AG04449 (cell line): Measurements from ENCODE around the gene NCK1.

Source experiments
- CTCF ChIA-PET: fragments of 350-600 bp; formaldehyde crosslinking; extraction: SDS; loops from one replicate; lab custom pipeline; 2021; ENCODE audit warnings: antibody characterized with exemption; lab: Yijun Ruan, JAX
- POLR2A ChIA-PET: fragments of 400-600, 350-600 bp; formaldehyde crosslinking; extraction: SDS; loops from one replicate; lab custom pipeline; 2020; ENCODE audit warnings: antibody characterized with exemption, inconsistent platforms; lab: Yijun Ruan, JAX
- DNase-seq: peaks from one replicate; pipeline ENCODE4 v3.0.0-alpha.2; 2010; ENCODE audit warnings: low read depth, low spot score
- H3K4me3 ChIP-seq: 2 replicates; pipeline ENCODE4 v1.5.1; 2011; ENCODE audit warnings: low read depth, mild to moderate bottlenecking, control low read depth, low read length
- CTCF ChIP-seq: IDR thresholded peaks from one replicate; pipeline ENCODE4 v1.5.1; 2011; ENCODE audit warnings: mild to moderate bottlenecking, moderate library complexity, low read length, control low read depth, inconsistent platforms; ENCODE audit not compliant: insufficient read depth; ENCODE audit errors: missing control alignments

NCK1 gene

GRCh38 chr3:136838641-136839555, 23.1 kb upstream of the NCK1 start:
- ChIA-PET CTCF (interaction anchor here (0.6 to 1.6 kb wide), 5 partner anchors 20 to 294 kb away, joined by 3 to 4 read pairs (median 3); partner anchors contain the start of gene STAG1), POLR2A (interaction anchor here (2.6 kb wide), 1 partner anchor 23 kb away, joined by 11 read pairs; the partner anchor contains the start of gene NCK1)
- H3K4me3 ChIP-seq, result no peak overlapping the region
- DNase-seq, result no peak
- no peak for TF ChIP-seq CTCF

GRCh38 chr3:136839556-136839931, 22.5 kb upstream of the NCK1 start:
- POLR2A ChIA-PET, result interaction anchor here (2.6 kb wide), 1 partner anchor 23 kb away, joined by 11 read pairs; the partner anchor contains the start of gene NCK1
- H3K4me3 ChIP-seq, result no peak overlapping the region
- TF ChIP-seq CTCF, result no peak
- no peak for DNase-seq
- CTCF ChIA-PET, result interaction anchor here (0.6 to 1.6 kb wide), 5 partner anchors 20 to 295 kb away, joined by 3 to 4 read pairs (median 3); no protein-coding TSS in a partner anchor

GRCh38 chr3:136840252-136840651, 21.8 kb upstream of the NCK1 start:
- no peak overlapping the region for H3K4me3 ChIP-seq
- no peak for TF ChIP-seq CTCF
- POLR2A ChIA-PET, result interaction anchor here (2.6 kb wide), 1 partner anchor 22 kb away, joined by 11 read pairs; the partner anchor contains the start of gene NCK1
- CTCF ChIA-PET, result interaction anchor here (0.9 to 1.6 kb wide), 2 partner anchors 88 to 174 kb away, joined by 3 to 4 read pairs; no protein-coding TSS in a partner anchor
- no peak for DNase-seq

GRCh38 chr3:136842294-136842693, 19.7 kb upstream of the NCK1 start:
- CTCF ChIA-PET, result interaction anchor here (1.0 to 1.6 kb wide), 3 partner anchors 11 to 90 kb away, joined by 3 to 5 read pairs (median 4); no protein-coding TSS in a partner anchor
- DNase-seq, result no peak
- no peak for TF ChIP-seq CTCF
- POLR2A ChIA-PET, result no interaction called here
- H3K4me3 ChIP-seq, result no peak overlapping the region

GRCh38 chr3:136844724-136845123, 17.3 kb upstream of the NCK1 start:
- DNase-seq, result no peak
- CTCF ChIA-PET, result no interaction called here
- no peak for TF ChIP-seq CTCF
- H3K4me3 ChIP-seq, result no peak overlapping the region
- POLR2A ChIA-PET, result interaction anchor here (1.2 kb wide), 1 partner anchor 9 kb away, joined by 3 read pairs; no protein-coding TSS in a partner anchor

- TF ChIP-seq CTCF, result no peak
- no peak for DNase-seq
- POLR2A ChIA-PET, result interaction anchor here (2.3 kb wide), 1 partner anchor 9 kb away, joined by 7 read pairs; the partner anchor contains the start of gene NCK1
- CTCF ChIA-PET, result no interaction called here
- no peak overlapping the region for H3K4me3 ChIP-seq
Measured at GRCh38 chr3:136852180-136852579, 9.8 kb upstream of the NCK1 start.
